Testis (tissue), 3 donors: ENCODE results near the gene CCNJL. TPM values are rescaled to one million over a fixed set of nuclear protein-coding genes. Genes with fewer than 3 reads are reported as not detected.

Source experiments
- DNase-seq: peaks from one replicate; pipeline ENCODE4 v3.0.0-alpha.2; 2019
- H3K27ac ChIP-seq, 2 donors: fragments of 200-600 bp; sonication (generic); one replicate each; pipeline ENCODE4 v1.5.1; 2019
- H3K27me3 ChIP-seq: fragments of 200-600 bp; sonication (generic); one replicate; pipeline ENCODE4 v1.5.1; 2019
- H3K36me3 ChIP-seq: fragments of 200-600 bp; sonication (generic); one replicate; pipeline ENCODE4 v1.5.1; 2017; ENCODE audit warnings: low read depth; ENCODE audit errors: missing control alignments
- H3K4me1 ChIP-seq: fragments of 200-600 bp; sonication (generic); one replicate; pipeline ENCODE4 v1.5.1; 2019
- H3K4me3 ChIP-seq, 2 donors: fragments of 200-600 bp; sonication (generic); one replicate each; pipeline ENCODE4 v1.5.1; 2017 to 2019
- H3K9me3 ChIP-seq: fragments of 200-600 bp; sonication (generic); one replicate; pipeline ENCODE4 v1.5.1; 2017
- CTCF ChIP-seq, 3 experiments: fragments of 450-650 bp in 2 of 3; fragments of 200-600 bp in 1 of 3; sonication (generic) in 1 of 3; IDR thresholded peaks; one replicate each; pipeline ENCODE4 v1.5.1; 2016 to 2019; ENCODE audit warnings: antibody characterized with exemption in 3 of 3, mild to moderate bottlenecking in 2 of 3, moderate library complexity in 1 of 3
- POLR2A ChIP-seq: fragments of 450-650 bp; IDR thresholded peaks from one replicate; pipeline ENCODE4 v1.6.1; 2017; ENCODE audit warnings: antibody characterized with exemption, mild to moderate bottlenecking, moderate library complexity
- WGBS, 2 donors: methylation state at CpG; one replicate each; pipeline ENCODE4 v1.1.5; 2018; 5-methylcytosine and 5-hydroxymethylcytosine counted together
- intact Hi-C: fragments of 100-400 bp; cut with DNase I; formaldehyde crosslinking; loops from one replicate; pipeline ENCODE4 v1.15.1; 2023; ENCODE audit warnings: low total_unique reads
- polyA plus RNA-seq: library from polyadenylated mRNA; stranded (reverse); fragments of 350-450 nt; fragmentation: Illumina TruSeq; extraction: RNeasy Lipid Tissue Mini Kit (QIAGEN cat#74804); gene quantifications from one replicate; pipeline ENCODE4 v1.2.3, GENCODE V29; 2014; ENCODE audit warnings: low read depth, low replicate concordance; ENCODE audit not compliant: insufficient read depth
- total RNA-seq, 2 donors: library from RNA; depleted of rRNA; stranded (reverse); fragments of >200 nt; gene quantifications; one replicate each; pipeline ENCODE4 v1.2.3, GENCODE V29; 2016

The CCNJL gene
- total and polyA plus RNA-seq, 3 donors from 2014 or later = 23.6 to 47.0 (median 41.4) TPM

GRCh38 chr5:160266044-160266443 is 46.3 kb downstream of the CCNJL start:
- peak overlapping the region in 1 of 2 donors; percentile 32 for H3K27ac ChIP-seq
- no peak for TF ChIP-seq CTCF (IDR thresholded peaks at IDR 0.05)
- WGBS, 2 donors = 75 to 87% methylated on average over 5 of the region's 5 CpGs
- H3K9me3 ChIP-seq = no peaks in the 10 kb centered on the region
- H3K27me3 ChIP-seq = no peaks in the 10 kb centered on the region
- H3K4me1 ChIP-seq = peaks cover 49% of the 10 kb centered on the region
- DNase-seq = no peak
- intact Hi-C loops = no loop called here
- no peaks in the 10 kb centered on the region for H3K36me3 ChIP-seq
- no peak overlapping the region for H3K4me3 ChIP-seq

- H3K27me3 ChIP-seq = no peaks in the 10 kb centered on the region
- intact Hi-C loops = no loop called here
- DNase-seq = no peak
- peaks cover 41% of the 10 kb centered on the region for H3K4me1 ChIP-seq
- 78 to 79% methylated on average over 4 of the region's 4 CpGs for WGBS, 2 donors
- peak overlapping the region in 1 of 2 donors; percentile 77 for H3K27ac ChIP-seq
- no peaks in the 10 kb centered on the region for H3K36me3 ChIP-seq
- H3K4me3 ChIP-seq = no peak overlapping the region
- no peaks in the 10 kb centered on the region for H3K9me3 ChIP-seq
- TF ChIP-seq CTCF (IDR thresholded peaks at IDR 0.05) = no peak
- no peak for TF ChIP-seq POLR2A
These were observed 49.0 kb downstream of the CCNJL start for GRCh38 chr5:160263326-160263855.

- WGBS, 2 donors = 59 to 65% methylated on average over 16 of the region's 16 CpGs
- H3K9me3 ChIP-seq = no peaks in the 10 kb centered on the region
- intact Hi-C loops = no loop called here
- no peaks in the 10 kb centered on the region for H3K36me3 ChIP-seq
- DNase-seq = no peak
- peak overlapping the region; percentile 77 to 86 for H3K27ac ChIP-seq
- no peaks in the 10 kb centered on the region for H3K27me3 ChIP-seq
- TF ChIP-seq POLR2A = no peak
- TF ChIP-seq CTCF (IDR thresholded peaks at IDR 0.05) = no peak
- H3K4me3 ChIP-seq = no peak overlapping the region
- peaks cover 41% of the 10 kb centered on the region for H3K4me1 ChIP-seq
These were observed 50.0 kb downstream of the CCNJL start for GRCh38 chr5:160262151-160263074.

GRCh38 chr5:160260881-160261815 is 51.2 kb downstream of the CCNJL start:
- peak; percentile 91 for DNase-seq
- TF ChIP-seq POLR2A = no peak
- no peak for TF ChIP-seq CTCF (IDR thresholded peaks at IDR 0.05)
- peak overlapping the region; percentile 77 to 86 for H3K27ac ChIP-seq
- 39 to 52% methylated on average over 21 to 22 of the region's 22 CpGs for WGBS, 2 donors
- peaks cover 34% of the 10 kb centered on the region for H3K4me1 ChIP-seq
- no peaks in the 10 kb centered on the region for H3K36me3 ChIP-seq
- intact Hi-C loops = no loop called here
- H3K9me3 ChIP-seq = no peaks in the 10 kb centered on the region
- no peaks in the 10 kb centered on the region for H3K27me3 ChIP-seq
- no peak overlapping the region for H3K4me3 ChIP-seq
